EL (cell line): ENCODE results near the gene THG1L.

Experiments
- DNase-seq: peaks from one replicate; pipeline ENCODE4 v3.0.0-alpha.2; 2016

Gene THG1L

GRCh38 chr5:157729858-157730257, 1.4 kb upstream of the THG1L start:
- DNase-seq, result no peak

- no peak for DNase-seq
These were observed 334 bp upstream of the THG1L start for GRCh38 chr5:157730900-157731271.

GRCh38 chr5:157732130-157732514, 902 bp downstream of the THG1L start:
- no peak for DNase-seq

- no peak for DNase-seq
These were observed 1.5 kb downstream of the THG1L start for GRCh38 chr5:157732596-157733262.

GRCh38 chr5:157734436-157734835, 3.2 kb downstream of the THG1L start:
- DNase-seq, result no peak

GRCh38 chr5:157735991-157736390, 4.8 kb downstream of the THG1L start:
- DNase-seq, result no peak

GRCh38 chr5:157739388-157740228, 8.4 kb downstream of the THG1L start:
- DNase-seq, result no peak

GRCh38 chr5:157740229-157740610, 9.0 kb downstream of the THG1L start:
- DNase-seq, result peak; percentile 13

GRCh38 chr5:157741131-157741530, 9.9 kb downstream of the THG1L start:
- no peak for DNase-seq

GRCh38 chr5:157743163-157744050, 12.2 kb downstream of the THG1L start, which contains the start of gene LSM11:
LSM11 (plus strand) TSS chr5:157743712; CDS start chr5:157743751, 39 bp downstream.
- DNase-seq, result peak; percentile 84

- peak; percentile 21 for DNase-seq
These were observed 13.1 kb downstream of the THG1L start for GRCh38 chr5:157744051-157745011.

- no peak for DNase-seq
These were observed 13.8 kb downstream of the THG1L start for GRCh38 chr5:157745041-157745456.

GRCh38 chr5:157747173-157747740, 16.0 kb downstream of the THG1L start:
- DNase-seq, result no peak

- DNase-seq, result peak; percentile 13
These were observed 16.8 kb downstream of the THG1L start for GRCh38 chr5:157747766-157748700.

GRCh38 chr5:157748760-157749461, 17.7 kb downstream of the THG1L start:
- DNase-seq, result peak; percentile 87

GRCh38 chr5:157749462-157749799, 18.2 kb downstream of the THG1L start:
- no peak for DNase-seq

GRCh38 chr5:157750320-157750719, 19.1 kb downstream of the THG1L start:
- DNase-seq, result peak; percentile 69

- no peak for DNase-seq
These were observed 24.9 kb downstream of the THG1L start for GRCh38 chr5:157756122-157756521.

- DNase-seq, result no peak
These were observed 27.5 kb downstream of the THG1L start for GRCh38 chr5:157758706-157759105.
